Urothelium cell line (cell line): ENCODE data around the gene LRP1-AS.

Source experiments
- DNase-seq: peaks from one replicate; pipeline ENCODE4 v3.0.0; 2011; ENCODE audit warnings: low spot score, mixed read lengths
- FAIRE-seq: peaks from 2 replicates; lab custom pipeline; 2011; peaks lifted over from hg19 to GRCh38; lab: Jason Lieb, UNC

The LRP1-AS gene

GRCh38 chr12:57180321-57180989 lies 33.0 kb upstream of the LRP1-AS start:
- no peak for FAIRE-seq
- no peak for DNase-seq

- DNase-seq (no peak), FAIRE-seq (no peak)
These were observed 32.1 kb upstream of the LRP1-AS start for GRCh38 chr12:57179331-57180086.

DNA sequence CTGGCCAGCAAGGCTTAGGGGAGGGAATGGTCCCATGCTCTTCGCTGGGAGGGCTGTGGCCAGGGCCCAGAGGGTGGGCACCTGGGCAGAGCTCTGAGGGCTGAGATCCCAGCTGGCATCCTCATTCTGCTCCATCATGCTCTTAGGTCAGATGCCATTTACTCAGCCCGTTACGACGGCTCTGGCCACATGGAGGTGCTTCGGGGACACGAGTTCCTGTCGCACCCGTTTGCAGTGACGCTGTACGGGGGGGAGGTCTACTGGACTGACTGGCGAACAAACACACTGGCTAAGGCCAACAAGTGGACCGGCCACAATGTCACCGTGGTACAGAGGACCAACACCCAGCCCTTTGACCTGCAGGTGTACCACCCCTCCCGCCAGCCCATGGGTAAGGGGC lies 30.8 kb upstream of the LRP1-AS start:
- DNase-seq, result no peak
- no peak for FAIRE-seq

- no peak for DNase-seq
- FAIRE-seq, result no peak
These were observed 29.9 kb upstream of the LRP1-AS start for GRCh38 chr12:57177354-57177753.

DNA sequence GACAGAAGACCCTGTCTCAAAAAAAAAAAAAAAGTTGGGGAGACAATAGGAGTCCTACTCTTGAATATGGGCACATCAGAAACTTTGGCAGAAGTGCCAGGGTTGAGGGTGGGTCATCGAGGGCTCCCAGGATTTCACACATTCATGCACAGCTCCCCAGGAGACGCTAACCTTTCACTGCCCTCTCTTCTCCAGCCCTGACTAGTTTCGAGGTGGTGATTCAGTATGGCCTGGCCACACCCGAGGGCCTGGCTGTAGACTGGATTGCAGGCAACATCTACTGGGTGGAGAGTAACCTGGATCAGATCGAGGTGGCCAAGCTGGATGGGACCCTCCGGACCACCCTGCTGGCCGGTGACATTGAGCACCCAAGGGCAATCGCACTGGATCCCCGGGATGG lies 29.4 kb upstream of the LRP1-AS start:
- DNase-seq, result no peak

DNA sequence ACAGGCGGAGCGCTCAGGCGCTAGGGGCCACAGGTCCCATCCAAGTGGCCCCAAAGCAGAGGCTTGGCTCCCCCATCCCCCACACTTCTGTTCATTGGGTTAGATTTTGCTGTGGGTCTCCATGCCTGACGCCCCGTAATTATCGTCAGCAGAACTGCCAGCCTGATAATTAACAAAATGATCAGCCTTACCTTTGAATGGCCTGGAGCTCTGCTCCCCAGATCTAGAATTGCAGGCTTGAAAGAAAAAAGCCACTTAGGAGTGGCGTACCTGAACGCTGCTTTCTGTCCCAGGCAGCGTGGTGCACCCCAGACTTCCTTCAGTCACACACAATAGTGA lies 28.7 kb upstream of the LRP1-AS start:
- no peak for DNase-seq

More for the DNA sequence above, 29.4 kb upstream of the LRP1-AS start:
- no peak for FAIRE-seq

DNA sequence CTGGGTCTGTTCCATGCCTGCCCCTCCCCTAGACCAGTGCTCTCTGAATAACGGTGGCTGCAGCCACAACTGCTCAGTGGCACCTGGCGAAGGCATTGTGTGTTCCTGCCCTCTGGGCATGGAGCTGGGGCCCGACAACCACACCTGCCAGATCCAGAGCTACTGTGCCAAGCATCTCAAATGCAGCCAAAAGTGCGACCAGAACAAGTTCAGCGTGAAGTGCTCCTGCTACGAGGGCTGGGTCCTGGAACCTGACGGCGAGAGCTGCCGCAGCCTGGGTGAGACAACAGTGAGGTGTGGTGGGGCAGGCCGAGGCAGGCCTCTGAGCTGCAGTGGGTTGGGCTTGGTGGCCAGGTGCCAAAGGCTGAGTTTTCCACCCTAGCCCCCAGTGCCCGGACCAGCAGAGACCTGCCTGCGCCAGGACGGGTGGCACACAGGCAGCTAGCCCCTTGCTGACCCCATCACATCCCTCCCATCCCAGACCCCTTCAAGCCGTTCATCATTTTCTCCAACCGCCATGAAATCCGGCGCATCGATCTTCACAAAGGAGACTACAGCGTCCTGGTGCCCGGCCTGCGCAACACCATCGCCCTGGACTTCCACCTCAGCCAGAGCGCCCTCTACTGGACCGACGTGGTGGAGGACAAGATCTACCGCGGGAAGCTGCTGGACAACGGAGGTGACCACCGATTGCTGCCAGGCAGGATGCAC lies 28.2 kb upstream of the LRP1-AS start:
- DNase-seq, result peak; percentile 68
- no peak for FAIRE-seq

More for the DNA sequence above, 28.7 kb upstream of the LRP1-AS start:
- FAIRE-seq, result no peak

DNA sequence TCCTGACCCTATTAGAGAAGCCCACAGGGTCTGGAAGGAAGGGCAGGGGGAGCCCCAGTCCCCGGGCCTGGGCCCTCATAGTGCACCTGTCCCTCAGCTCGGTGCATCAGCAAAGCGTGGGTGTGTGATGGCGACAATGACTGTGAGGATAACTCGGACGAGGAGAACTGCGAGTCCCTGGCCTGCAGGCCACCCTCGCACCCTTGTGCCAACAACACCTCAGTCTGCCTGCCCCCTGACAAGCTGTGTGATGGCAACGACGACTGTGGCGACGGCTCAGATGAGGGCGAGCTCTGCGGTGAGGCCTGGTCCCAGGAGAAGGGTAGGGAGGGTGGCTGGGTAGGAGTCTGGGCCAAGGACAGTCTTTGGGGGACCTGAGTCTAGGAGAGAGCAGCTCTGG lies 26.3 kb upstream of the LRP1-AS start:
- DNase-seq (no peak), FAIRE-seq (no peak)

DNA sequence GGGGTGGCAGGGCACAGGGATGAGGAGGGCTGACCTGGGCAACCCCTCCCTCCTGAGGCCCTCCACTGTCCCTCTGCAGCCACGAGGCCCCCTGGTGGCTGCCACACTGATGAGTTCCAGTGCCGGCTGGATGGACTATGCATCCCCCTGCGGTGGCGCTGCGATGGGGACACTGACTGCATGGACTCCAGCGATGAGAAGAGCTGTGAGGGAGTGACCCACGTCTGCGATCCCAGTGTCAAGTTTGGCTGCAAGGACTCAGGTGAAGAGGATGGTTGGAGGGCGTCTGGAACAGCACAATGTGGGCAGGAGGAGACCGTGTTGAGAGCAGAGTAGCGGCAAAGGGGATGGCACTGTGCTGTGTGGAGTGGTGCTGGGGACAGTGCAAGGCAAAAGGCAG lies 25.7 kb upstream of the LRP1-AS start:
- FAIRE-seq (no peak), DNase-seq (peak; percentile 30)

DNA sequence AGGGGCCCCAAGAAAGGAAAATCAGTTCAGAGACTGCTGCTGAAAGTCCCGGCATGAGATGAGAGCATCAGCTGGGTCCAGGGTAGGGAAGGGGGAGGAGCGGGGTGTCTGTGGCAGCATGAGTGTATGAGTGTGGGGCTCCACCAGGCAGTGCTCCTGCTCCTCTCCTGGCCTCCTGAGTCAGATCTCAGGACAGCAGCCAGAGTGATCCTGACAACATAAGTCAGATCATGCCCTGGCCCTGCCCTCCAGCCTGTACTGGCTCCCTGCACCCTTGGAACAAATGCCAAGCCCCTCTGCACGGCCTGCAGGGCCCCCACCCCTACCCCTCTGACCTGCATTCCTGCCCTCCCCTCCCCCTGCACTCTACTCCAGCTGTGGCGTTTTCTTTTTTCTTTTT lies 24.2 kb upstream of the LRP1-AS start:
- no peak for DNase-seq
- no peak for FAIRE-seq

DNA sequence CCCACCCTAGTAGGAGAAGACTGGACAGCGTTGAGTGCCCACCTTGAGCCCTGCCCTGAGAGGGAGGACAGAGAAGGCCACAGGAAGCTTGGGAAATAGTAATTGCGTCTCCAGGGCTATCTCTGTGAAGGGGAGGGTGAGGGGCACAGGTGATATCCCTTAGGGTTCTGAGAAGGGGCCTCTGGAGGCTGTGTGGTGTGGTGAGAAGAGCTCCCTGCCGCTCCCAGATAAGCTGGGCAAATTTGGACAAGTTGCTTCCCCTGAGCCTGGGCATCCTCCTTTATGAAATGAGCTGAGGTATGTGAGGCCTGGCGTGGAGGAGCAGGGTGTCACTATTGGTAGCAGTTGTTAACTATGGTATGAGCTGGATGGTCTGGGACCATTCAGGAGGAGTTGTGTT lies 23.5 kb upstream of the LRP1-AS start:
- no peak for DNase-seq
- no peak for FAIRE-seq

DNA sequence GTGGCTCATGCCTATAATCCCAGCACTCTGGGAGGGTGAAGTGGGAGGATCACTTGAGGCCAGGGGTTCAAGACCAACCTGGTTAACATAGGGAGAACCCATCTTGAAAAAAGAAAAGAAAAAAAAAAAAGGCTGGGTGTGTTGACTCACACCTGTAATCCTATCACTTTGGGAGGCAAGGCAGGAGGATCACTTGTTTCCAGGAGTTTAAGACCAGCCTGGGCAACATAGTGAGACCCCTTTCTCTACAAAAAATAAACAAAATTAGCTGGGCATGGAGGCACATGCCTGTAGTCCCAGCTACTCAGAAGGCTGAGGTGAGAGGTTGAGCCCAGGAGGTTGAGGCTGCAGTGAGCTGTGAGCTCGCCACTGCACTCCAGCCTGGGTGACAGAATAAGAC lies 23.0 kb upstream of the LRP1-AS start:
- DNase-seq, result no peak
- no peak for FAIRE-seq

DNA sequence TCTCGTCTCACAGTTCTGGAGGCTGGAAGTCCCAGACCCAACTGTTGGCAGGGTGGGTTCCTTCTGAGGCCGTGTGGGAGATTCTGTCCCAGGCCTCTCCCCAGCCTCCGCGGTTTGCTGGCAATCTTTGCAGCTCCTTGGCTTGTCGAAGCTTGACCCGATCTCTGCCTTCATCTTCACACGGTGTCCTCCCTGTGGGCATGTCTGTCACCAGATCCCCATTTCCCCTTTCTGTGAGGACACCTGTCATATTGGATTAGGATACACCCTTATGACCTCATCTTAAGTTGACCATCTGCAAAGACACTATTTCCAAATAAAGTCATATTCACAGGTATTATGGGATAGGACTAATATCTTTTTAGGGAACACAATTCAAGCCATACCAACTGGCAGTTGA lies 22.6 kb upstream of the LRP1-AS start:
- FAIRE-seq (no peak), DNase-seq (no peak)

GRCh38 chr12:57169046-57169795 lies 21.8 kb upstream of the LRP1-AS start:
- DNase-seq (no peak), FAIRE-seq (no peak)

DNA sequence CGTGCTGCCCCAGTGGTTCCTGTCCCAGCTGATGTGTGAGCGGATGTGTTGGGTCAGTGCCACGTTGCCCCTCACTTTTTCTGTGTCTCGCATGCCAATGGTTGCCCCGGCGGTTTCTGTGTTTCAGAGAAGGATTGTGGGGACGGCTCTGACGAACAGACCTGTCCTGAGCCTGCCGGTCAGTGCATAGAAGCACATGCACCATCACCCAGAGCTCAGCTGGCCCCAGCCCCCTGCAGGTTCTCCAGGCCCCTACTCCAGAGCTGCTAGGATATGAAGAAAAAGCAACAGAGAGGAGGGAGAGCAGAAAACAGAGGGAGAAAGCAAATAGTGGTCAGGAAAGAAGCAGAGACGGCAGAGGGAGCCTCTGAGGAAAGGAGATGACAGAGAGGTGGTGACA lies 20.6 kb upstream of the LRP1-AS start:
- FAIRE-seq, result no peak
- no peak for DNase-seq

DNA sequence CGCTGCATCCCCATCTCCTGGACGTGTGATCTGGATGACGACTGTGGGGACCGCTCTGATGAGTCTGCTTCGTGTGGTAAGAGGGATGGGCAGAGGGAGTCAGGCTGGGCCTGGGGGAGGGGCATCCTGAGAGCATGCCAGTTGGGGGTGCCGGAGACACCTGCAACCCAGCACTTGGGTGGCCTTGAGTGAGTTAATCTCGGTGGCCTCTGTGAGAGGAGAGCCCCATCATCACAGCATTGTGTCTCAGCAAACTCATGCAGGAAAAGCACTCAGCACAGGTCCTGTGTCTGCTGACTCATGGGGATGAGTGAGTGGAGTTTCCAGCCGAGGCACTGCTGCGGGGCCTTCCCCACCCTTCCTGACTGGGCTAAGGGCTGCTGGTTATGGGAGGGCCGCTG lies 19.6 kb upstream of the LRP1-AS start:
- DNase-seq (peak; percentile 46), FAIRE-seq (no peak)

DNA sequence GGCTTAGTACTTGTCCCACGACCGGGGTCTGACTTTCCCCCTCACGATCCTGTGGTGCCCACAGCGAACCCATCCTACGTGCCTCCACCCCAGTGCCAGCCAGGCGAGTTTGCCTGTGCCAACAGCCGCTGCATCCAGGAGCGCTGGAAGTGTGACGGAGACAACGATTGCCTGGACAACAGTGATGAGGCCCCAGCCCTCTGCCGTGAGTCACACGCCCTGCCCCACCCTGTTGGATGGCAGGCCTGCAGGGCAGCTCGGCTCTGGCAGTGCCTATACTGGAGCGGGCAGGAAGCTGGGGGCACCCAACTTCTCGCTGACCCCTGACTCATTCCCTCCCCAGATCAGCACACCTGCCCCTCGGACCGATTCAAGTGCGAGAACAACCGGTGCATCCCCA lies 18.3 kb upstream of the LRP1-AS start:
- no peak for FAIRE-seq

DNA sequence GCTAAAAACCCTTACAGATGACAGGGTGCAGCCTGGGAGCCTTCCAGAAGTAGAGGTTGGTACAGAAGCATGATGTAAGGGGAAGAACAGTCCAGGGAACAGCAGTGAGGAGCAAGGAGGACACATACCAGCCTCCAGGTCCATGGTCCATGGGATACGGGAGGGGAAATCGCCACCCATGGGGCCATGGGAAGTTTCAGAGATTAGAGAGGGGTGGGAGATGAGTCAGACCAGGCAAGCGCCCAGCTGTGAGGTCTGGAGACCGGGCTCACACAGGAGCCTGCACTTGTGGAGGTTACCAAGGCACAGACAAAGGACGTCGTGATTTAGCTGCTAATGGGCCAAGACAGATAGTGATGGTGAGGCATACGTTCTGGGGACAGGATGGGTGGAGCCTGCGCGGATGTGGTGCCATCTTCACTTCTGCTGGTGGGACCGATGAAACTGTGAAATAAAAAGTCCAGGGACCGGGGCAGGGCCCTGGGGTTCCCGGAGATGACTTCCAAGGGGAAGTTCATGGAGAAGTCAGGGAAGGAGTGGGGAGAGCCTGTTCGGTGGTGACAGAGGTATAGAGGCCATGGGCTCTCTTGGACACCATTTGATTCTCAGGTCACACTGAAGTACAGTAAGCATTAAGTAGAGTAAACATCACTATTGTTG lies 17.7 kb upstream of the LRP1-AS start:
- DNase-seq, result no peak
- no peak for FAIRE-seq

More for the DNA sequence above, 18.3 kb upstream of the LRP1-AS start:
- DNase-seq, result peak; percentile 38

GRCh38 chr12:57164454-57164853 lies 17.0 kb upstream of the LRP1-AS start:
- FAIRE-seq, result no peak
- no peak for DNase-seq

DNA sequence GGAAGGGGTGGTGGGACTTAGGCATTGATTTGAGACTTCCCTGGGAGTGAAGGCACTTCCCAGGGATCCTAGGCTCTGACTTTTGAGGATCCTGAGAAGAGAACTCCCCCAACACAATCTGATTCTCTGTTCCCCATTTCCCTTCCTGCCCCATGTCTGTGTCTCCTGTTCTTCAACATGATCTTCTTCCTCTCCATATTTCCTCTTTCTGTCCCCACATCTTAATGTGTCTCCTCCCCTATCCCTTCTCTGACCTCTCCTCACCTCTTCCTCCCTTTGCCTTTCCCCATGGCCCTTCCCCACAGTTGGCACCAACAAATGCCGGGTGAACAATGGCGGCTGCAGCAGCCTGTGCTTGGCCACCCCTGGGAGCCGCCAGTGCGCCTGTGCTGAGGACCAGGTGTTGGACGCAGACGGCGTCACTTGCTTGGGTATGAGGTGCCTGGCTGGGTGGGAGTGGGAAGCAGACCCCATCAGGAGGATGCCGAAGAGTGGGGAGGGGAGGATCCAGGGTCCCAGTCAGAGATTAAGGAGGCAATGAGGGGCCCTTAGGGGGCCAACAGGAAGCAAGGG lies 15.2 kb upstream of the LRP1-AS start:
- no peak for FAIRE-seq
- DNase-seq, result no peak
